Measurements from ENCODE around the gene BORCS8.
"Not testable (repeated sequence)": the region's sequence is repeated elsewhere in the genome, so short reads cannot be mapped to it uniquely, and the experiment has no call there.

BORCS8 gene

GRCh38 chr19:19179548-19180441, 12.2 kb downstream of the BORCS8 start:
- no peak for DNase-seq

GRCh38 chr19:19176950-19177349, 15.0 kb downstream of the BORCS8 start:
- no peak for DNase-seq

- DNase-seq: not testable (repeated sequence)
These were observed 18.7 kb downstream of the BORCS8 start for GRCh38 chr19:19173243-19173642.

GRCh38 chr19:19171821-19172532, 20.0 kb downstream of the BORCS8 start:
- DNase-seq: no peak

- no peak for DNase-seq
These were observed 20.9 kb downstream of the BORCS8 start for GRCh38 chr19:19170873-19171672.

- no peak for DNase-seq
These were observed 21.7 kb downstream of the BORCS8 start, which contains the start of gene MEF2B for GRCh38 chr19:19170053-19170872. TSS of gene MEF2B (minus strand) at chr19:19170263. CDS start at chr19:19150735, 19,528 bp downstream.

GRCh38 chr19:19169236-19170052, 22.5 kb downstream of the BORCS8 start:
- DNase-seq: no peak

GRCh38 chr19:19167612-19168011, 24.3 kb downstream of the BORCS8 start:
- DNase-seq: no peak

- DNase-seq: no peak
These were observed 26.6 kb downstream of the BORCS8 start for GRCh38 chr19:19165396-19165795.

- DNase-seq: no peak
These were observed 29.5 kb downstream of the BORCS8 start for GRCh38 chr19:19162495-19162894.

GRCh38 chr19:19160461-19161035, 31.4 kb downstream of the BORCS8 start:
- DNase-seq: no peak

- DNase-seq: no peak
These were observed 32.4 kb downstream of the BORCS8 start for GRCh38 chr19:19159534-19159933.

- DNase-seq: no peak
These were observed 34.1 kb downstream of the BORCS8 start for GRCh38 chr19:19157808-19158207.

GRCh38 chr19:19155495-19156219, 36.3 kb downstream of the BORCS8 start:
- DNase-seq: no peak

GRCh38 chr19:19154768-19155494, 37.0 kb downstream of the BORCS8 start:
- DNase-seq: no peak

GRCh38 chr19:19152668-19153384, 39.1 kb downstream of the BORCS8 start:
- DNase-seq: no peak

GRCh38 chr19:19151418-19151817, 40.5 kb downstream of the BORCS8 start:
- DNase-seq: no peak

GRCh38 chr19:19149435-19149834, 42.5 kb downstream of the BORCS8 start:
- no peak for DNase-seq

GRCh38 chr19:19148504-19148903, 43.4 kb downstream of the BORCS8 start:
- DNase-seq: not testable (repeated sequence)

All from Kasumi-1 (cell line).